ENCODE measurements around the gene OTX2. TPM values are rescaled to one million over a fixed set of nuclear protein-coding genes. Genes with fewer than 3 reads are reported as not detected.

Gene OTX2
- total RNA-seq, 1 experiment from 2014 or later: not detected

DNA sequence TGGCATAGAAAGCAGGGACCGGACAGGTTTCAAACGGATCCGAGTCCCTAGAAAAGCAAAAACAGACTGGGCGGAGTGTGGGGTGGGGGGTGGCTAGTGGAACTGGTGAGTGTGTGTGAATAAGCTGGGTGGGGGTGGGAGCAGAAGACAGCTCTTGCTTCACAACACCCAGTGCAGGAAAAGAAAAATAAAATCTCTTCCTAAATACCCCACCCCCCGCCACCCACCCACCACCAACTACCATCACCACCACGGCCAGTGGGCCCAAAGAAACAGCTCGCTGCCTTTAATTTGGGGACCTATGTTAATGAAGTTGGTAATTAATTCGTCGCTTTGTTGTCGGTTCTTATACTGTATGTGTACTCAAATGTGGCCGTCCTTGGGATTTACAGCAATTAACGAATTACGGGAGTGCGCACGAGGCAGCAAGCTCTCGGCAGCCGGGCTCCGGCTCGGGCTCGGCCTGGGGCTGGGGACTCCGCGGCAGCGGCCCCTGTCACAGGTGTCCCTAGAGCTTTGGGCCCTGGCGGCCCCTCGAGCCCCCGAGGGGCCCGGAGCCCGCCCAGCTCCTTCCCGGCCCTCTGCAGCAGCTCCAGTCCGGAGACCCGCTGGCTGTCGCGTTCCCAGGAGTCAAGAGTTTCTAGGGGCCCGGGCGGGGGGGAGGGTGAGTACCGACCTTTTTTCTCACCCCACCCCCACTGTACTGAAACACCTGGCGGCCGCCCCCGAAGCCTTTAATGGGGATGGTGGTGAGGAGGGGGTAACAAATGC is 1.5 kb upstream of the OTX2 start:
- ChIA-PET CTCF (no interaction called here), POLR2A (no interaction called here)
- in situ Hi-C loops (cut with HindIII; ENCODE audit: low pct_unique_long_range_greater_than_20kb, low sequenced_read_pairs): no loop called here
- TF ChIP-seq POLR2AphosphoS5 (IDR thresholded peaks at IDR 0.05; ENCODE audit: low read depth, low read length) (no peak), TCF7L2 (IDR thresholded peaks at IDR 0.05; ENCODE audit: low read depth, low read length) (no peak), SIN3A (IDR thresholded peaks at IDR 0.05; ENCODE audit: borderline replicate concordance, insufficient read depth, low read depth, low read length) (no peak)
- TF ChIP-seq, protein P1, sequence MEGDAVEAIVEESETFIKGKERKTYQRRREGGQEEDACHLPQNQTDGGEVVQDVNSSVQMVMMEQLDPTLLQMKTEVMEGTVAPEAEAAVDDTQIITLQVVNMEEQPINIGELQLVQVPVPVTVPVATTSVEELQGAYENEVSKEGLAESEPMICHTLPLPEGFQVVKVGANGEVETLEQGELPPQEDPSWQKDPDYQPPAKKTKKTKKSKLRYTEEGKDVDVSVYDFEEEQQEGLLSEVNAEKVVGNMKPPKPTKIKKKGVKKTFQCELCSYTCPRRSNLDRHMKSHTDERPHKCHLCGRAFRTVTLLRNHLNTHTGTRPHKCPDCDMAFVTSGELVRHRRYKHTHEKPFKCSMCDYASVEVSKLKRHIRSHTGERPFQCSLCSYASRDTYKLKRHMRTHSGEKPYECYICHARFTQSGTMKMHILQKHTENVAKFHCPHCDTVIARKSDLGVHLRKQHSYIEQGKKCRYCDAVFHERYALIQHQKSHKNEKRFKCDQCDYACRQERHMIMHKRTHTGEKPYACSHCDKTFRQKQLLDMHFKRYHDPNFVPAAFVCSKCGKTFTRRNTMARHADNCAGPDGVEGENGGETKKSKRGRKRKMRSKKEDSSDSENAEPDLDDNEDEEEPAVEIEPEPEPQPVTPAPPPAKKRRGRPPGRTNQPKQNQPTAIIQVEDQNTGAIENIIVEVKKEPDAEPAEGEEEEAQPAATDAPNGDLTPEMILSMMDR (IDR thresholded peaks at IDR 0.05): no peak
- TF ChIP-seq, protein P2, sequence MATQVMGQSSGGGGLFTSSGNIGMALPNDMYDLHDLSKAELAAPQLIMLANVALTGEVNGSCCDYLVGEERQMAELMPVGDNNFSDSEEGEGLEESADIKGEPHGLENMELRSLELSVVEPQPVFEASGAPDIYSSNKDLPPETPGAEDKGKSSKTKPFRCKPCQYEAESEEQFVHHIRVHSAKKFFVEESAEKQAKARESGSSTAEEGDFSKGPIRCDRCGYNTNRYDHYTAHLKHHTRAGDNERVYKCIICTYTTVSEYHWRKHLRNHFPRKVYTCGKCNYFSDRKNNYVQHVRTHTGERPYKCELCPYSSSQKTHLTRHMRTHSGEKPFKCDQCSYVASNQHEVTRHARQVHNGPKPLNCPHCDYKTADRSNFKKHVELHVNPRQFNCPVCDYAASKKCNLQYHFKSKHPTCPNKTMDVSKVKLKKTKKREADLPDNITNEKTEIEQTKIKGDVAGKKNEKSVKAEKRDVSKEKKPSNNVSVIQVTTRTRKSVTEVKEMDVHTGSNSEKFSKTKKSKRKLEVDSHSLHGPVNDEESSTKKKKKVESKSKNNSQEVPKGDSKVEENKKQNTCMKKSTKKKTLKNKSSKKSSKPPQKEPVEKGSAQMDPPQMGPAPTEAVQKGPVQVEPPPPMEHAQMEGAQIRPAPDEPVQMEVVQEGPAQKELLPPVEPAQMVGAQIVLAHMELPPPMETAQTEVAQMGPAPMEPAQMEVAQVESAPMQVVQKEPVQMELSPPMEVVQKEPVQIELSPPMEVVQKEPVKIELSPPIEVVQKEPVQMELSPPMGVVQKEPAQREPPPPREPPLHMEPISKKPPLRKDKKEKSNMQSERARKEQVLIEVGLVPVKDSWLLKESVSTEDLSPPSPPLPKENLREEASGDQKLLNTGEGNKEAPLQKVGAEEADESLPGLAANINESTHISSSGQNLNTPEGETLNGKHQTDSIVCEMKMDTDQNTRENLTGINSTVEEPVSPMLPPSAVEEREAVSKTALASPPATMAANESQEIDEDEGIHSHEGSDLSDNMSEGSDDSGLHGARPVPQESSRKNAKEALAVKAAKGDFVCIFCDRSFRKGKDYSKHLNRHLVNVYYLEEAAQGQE (IDR thresholded peaks at IDR 0.05; ENCODE audit: insufficient read depth in 1 of 2, low read depth in 2 of 2, low read length in 1 of 2): no peak
- Histone ChIP-seq H3K36me3 (ENCODE audit: control insufficient read depth, insufficient read depth, low read length) (no peaks in the 10 kb centered on the region), H3K27ac (ENCODE audit: low read length) (no peak overlapping the region), H3K9me3 (ENCODE audit: control insufficient read depth, insufficient read depth, low read depth, low read length) (no peaks in the 10 kb centered on the region), H3K4me3 (ENCODE audit: low read depth in 2 of 2, low read length in 2 of 2) (no peak overlapping the region), H3K27me3 (ENCODE audit: control insufficient read depth, insufficient read depth, low read length) (peaks cover 24% of the 10 kb centered on the region), H3K4me1 (ENCODE audit: control insufficient read depth, insufficient read depth, low read length) (no peaks in the 10 kb centered on the region)
- intact Hi-C loops (cut with micrococcal nuclease; ENCODE audit: unreplicated experiment): no loop called here
- BruUV-seq (replicated peaks): no TSS peak
- no peak for ATAC-seq
- DNase-seq (ENCODE audit: low read depth, low spot score): no peak

DNA sequence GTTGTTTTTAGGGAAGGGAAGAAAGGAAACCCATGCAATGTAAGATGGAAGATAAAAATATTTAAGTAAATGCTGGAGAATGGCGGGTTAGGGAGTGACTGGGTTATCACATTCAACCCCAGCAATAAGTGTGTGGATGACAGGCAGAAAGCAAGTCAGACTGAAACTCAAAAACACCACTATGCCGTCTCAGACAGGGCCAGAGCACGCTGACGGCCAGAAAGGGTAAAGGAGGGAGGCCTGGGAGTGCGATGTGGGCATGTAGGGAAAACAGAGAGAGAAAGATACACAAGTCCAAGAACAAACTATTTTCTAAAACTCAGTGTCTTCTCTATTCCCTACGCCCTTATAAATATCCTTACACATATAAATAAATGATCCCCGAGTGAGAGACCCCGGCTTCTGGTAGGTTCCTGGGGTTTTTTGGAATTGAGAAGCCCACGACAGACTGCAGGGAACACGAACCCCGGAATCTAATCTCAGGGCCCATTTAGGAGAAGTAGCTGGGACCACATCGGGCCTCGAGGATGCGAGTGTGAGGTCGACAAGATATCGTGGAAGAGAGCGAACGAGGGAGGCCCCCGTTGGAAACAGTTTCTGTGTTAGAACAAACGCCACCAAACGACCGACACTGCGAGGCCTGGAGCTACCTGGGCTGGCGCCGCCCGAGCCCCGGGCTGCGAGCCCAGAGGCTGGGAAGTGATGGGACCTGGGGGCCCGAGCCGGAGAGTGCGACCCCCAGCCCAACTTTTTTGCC is 735 bp upstream of the OTX2 start:
- BruUV-seq (replicated peaks): no TSS peak
- Histone ChIP-seq H3K9me3 (ENCODE audit: control insufficient read depth, insufficient read depth, low read depth, low read length) (no peaks in the 10 kb centered on the region), H3K36me3 (ENCODE audit: control insufficient read depth, insufficient read depth, low read length) (no peaks in the 10 kb centered on the region), H3K4me3 (ENCODE audit: low read depth in 2 of 2, low read length in 2 of 2) (no peak overlapping the region), H3K27ac (ENCODE audit: low read length) (no peak overlapping the region), H3K27me3 (ENCODE audit: control insufficient read depth, insufficient read depth, low read length) (peaks cover 21% of the 10 kb centered on the region), H3K4me1 (ENCODE audit: control insufficient read depth, insufficient read depth, low read length) (no peaks in the 10 kb centered on the region)
- ATAC-seq: no peak
- no peak for DNase-seq (ENCODE audit: low read depth, low spot score)
- in situ Hi-C loops (cut with HindIII; ENCODE audit: low pct_unique_long_range_greater_than_20kb, low sequenced_read_pairs): no loop called here
- intact Hi-C loops (cut with micrococcal nuclease; ENCODE audit: unreplicated experiment): no loop called here
- TF ChIP-seq, protein P2 (IDR thresholded peaks at IDR 0.05; ENCODE audit: insufficient read depth in 1 of 2, low read depth in 2 of 2, low read length in 1 of 2): no peak
- TF ChIP-seq POLR2AphosphoS5 (IDR thresholded peaks at IDR 0.05; ENCODE audit: low read depth, low read length): no peak
- TF ChIP-seq TCF7L2 (IDR thresholded peaks at IDR 0.05; ENCODE audit: low read depth, low read length): no peak
- TF ChIP-seq, protein P1 (IDR thresholded peaks at IDR 0.05): no peak
- no peak for TF ChIP-seq SIN3A (IDR thresholded peaks at IDR 0.05; ENCODE audit: borderline replicate concordance, insufficient read depth, low read depth, low read length)
- ChIA-PET CTCF (no interaction called here), POLR2A (no interaction called here)

Measured in Panc1 (cell line).